IPS-18a (cell line): Measurements from ENCODE around the gene CDKAL1.

Source experiments
- H3K27ac ChIP-seq: one replicate; pipeline ENCODE4 v1.5.1; 2013; ENCODE audit warnings: low read length
- H3K27me3 ChIP-seq: one replicate; pipeline ENCODE4 v1.6.1; 2013; ENCODE audit warnings: mild to moderate bottlenecking, low read length; ENCODE audit not compliant: control insufficient read depth, insufficient read depth
- H3K36me3 ChIP-seq: one replicate; pipeline ENCODE4 v1.6.1; 2013; ENCODE audit warnings: low read depth, low read length; ENCODE audit not compliant: control insufficient read depth
- H3K4me1 ChIP-seq: one replicate; pipeline ENCODE4 v1.6.1; 2013; ENCODE audit warnings: low read depth, low read length; ENCODE audit not compliant: control insufficient read depth
- H3K4me3 ChIP-seq: one replicate; pipeline ENCODE4 v1.5.1; 2013; ENCODE audit warnings: low read length
- H3K9ac ChIP-seq: one replicate; pipeline ENCODE4 v1.6.1; 2013; ENCODE audit warnings: mild to moderate bottlenecking, low read length, moderate library complexity
- H3K9me3 ChIP-seq: one replicate; pipeline ENCODE4 v1.6.1; 2013; ENCODE audit warnings: low read depth, low read length; ENCODE audit not compliant: control insufficient read depth

The CDKAL1 gene

GRCh38 chr6:20969551-20969950 lies 435.3 kb downstream of the CDKAL1 start:
- no peak overlapping the region for H3K9ac ChIP-seq
- H3K9me3 ChIP-seq = no peaks in the 10 kb centered on the region
- no peak overlapping the region for H3K4me3 ChIP-seq
- H3K36me3 ChIP-seq = no peaks in the 10 kb centered on the region
- no peaks in the 10 kb centered on the region for H3K4me1 ChIP-seq
- no peak overlapping the region for H3K27ac ChIP-seq
- no peaks in the 10 kb centered on the region for H3K27me3 ChIP-seq

- Histone ChIP-seq H3K27me3 (no peaks in the 10 kb centered on the region), H3K9me3 (no peaks in the 10 kb centered on the region), H3K4me3 (no peak overlapping the region), H3K36me3 (no peaks in the 10 kb centered on the region), H3K27ac (no peak overlapping the region), H3K4me1 (no peaks in the 10 kb centered on the region), H3K9ac (no peak overlapping the region)
Observed at GRCh38 chr6:20976391-20976918, 442.2 kb downstream of the CDKAL1 start.

- no peak overlapping the region for H3K27ac ChIP-seq
- no peaks in the 10 kb centered on the region for H3K27me3 ChIP-seq
- no peaks in the 10 kb centered on the region for H3K4me1 ChIP-seq
- no peaks in the 10 kb centered on the region for H3K9me3 ChIP-seq
- H3K9ac ChIP-seq = no peak overlapping the region
- H3K4me3 ChIP-seq = no peak overlapping the region
- H3K36me3 ChIP-seq = no peaks in the 10 kb centered on the region
Observed at GRCh38 chr6:20978151-20978614, 443.9 kb downstream of the CDKAL1 start.

DNA sequence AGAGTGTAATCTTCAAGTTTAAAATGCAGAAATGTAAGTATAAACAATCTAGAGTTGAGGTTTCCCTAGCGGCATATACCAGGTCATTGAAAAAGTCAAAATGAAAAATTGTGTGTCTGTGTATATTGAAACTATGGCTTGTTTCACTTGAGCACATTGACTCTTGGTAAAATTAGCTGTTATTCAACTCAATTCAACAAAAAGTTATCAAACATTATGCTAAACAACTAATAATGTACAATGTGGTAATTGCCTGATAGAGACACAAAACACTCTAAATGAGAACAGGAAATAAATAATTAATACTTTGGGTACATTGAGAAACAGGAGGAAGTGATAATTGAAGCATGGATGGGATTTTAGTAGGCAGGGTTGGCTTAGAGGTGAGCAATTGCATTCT lies 444.8 kb downstream of the CDKAL1 start:
- no peaks in the 10 kb centered on the region for H3K27me3 ChIP-seq
- no peaks in the 10 kb centered on the region for H3K36me3 ChIP-seq
- no peaks in the 10 kb centered on the region for H3K9me3 ChIP-seq
- H3K9ac ChIP-seq = no peak overlapping the region
- no peaks in the 10 kb centered on the region for H3K4me1 ChIP-seq
- H3K27ac ChIP-seq = no peak overlapping the region
- no peak overlapping the region for H3K4me3 ChIP-seq

GRCh38 chr6:20983961-20984360 lies 449.7 kb downstream of the CDKAL1 start:
- Histone ChIP-seq H3K9ac (no peak overlapping the region), H3K9me3 (no peaks in the 10 kb centered on the region), H3K27ac (no peak overlapping the region), H3K4me3 (no peak overlapping the region), H3K27me3 (no peaks in the 10 kb centered on the region), H3K4me1 (peaks cover 5% of the 10 kb centered on the region), H3K36me3 (no peaks in the 10 kb centered on the region)

GRCh38 chr6:20985821-20986220 lies 451.6 kb downstream of the CDKAL1 start:
- H3K27ac ChIP-seq = no peak overlapping the region

GRCh38 chr6:20991910-20992309 lies 457.7 kb downstream of the CDKAL1 start:
- no peaks in the 10 kb centered on the region for H3K27me3 ChIP-seq
- no peak overlapping the region for H3K4me3 ChIP-seq
- H3K36me3 ChIP-seq = no peaks in the 10 kb centered on the region
- H3K9me3 ChIP-seq = no peaks in the 10 kb centered on the region
- no peak overlapping the region for H3K27ac ChIP-seq
- no peak overlapping the region for H3K9ac ChIP-seq
- peaks cover 2% of the 10 kb centered on the region for H3K4me1 ChIP-seq

More at GRCh38 chr6:20985821-20986220, 451.6 kb downstream of the CDKAL1 start:
- no peaks in the 10 kb centered on the region for H3K9me3 ChIP-seq
- H3K27me3 ChIP-seq = no peaks in the 10 kb centered on the region
- peaks cover 5% of the 10 kb centered on the region for H3K4me1 ChIP-seq
- H3K36me3 ChIP-seq = no peaks in the 10 kb centered on the region
- H3K9ac ChIP-seq = no peak overlapping the region
- H3K4me3 ChIP-seq = no peak overlapping the region

DNA sequence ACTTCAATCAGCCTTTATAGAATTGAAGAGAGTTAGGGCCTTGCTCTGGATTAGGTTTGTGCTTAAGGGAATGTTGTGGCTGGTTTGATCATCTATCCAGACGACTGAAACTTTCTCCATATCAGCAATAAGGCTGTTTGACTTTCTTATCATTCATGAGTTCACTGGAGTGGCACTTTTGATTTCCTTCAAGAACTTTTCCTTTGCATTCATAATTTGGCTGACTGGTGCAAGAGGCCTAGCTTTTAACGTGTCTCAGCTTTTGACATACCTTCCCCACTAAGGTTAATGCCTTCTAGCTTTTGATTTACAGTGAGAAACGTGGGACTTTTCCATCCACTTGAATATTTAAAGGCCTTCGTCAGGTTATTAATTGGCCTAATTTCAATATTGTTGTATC lies 461.8 kb downstream of the CDKAL1 start:
- Histone ChIP-seq H3K4me3 (no peak overlapping the region), H3K27ac (no peak overlapping the region), H3K4me1 (peaks cover 21% of the 10 kb centered on the region), H3K9me3 (no peaks in the 10 kb centered on the region), H3K36me3 (no peaks in the 10 kb centered on the region), H3K9ac (no peak overlapping the region), H3K27me3 (no peaks in the 10 kb centered on the region)

- Histone ChIP-seq H3K27me3 (no peaks in the 10 kb centered on the region), H3K36me3 (no peaks in the 10 kb centered on the region), H3K4me3 (no peak overlapping the region), H3K9ac (no peak overlapping the region), H3K9me3 (no peaks in the 10 kb centered on the region), H3K27ac (no peak overlapping the region), H3K4me1 (peaks cover 21% of the 10 kb centered on the region)
Observed at GRCh38 chr6:20997143-20997769, 463.0 kb downstream of the CDKAL1 start.

- Histone ChIP-seq H3K4me3 (no peak overlapping the region), H3K36me3 (no peaks in the 10 kb centered on the region), H3K27ac (no peak overlapping the region), H3K9me3 (no peaks in the 10 kb centered on the region), H3K9ac (no peak overlapping the region), H3K4me1 (peaks cover 21% of the 10 kb centered on the region), H3K27me3 (no peaks in the 10 kb centered on the region)
Observed at GRCh38 chr6:20997770-20998147, 463.5 kb downstream of the CDKAL1 start.

DNA sequence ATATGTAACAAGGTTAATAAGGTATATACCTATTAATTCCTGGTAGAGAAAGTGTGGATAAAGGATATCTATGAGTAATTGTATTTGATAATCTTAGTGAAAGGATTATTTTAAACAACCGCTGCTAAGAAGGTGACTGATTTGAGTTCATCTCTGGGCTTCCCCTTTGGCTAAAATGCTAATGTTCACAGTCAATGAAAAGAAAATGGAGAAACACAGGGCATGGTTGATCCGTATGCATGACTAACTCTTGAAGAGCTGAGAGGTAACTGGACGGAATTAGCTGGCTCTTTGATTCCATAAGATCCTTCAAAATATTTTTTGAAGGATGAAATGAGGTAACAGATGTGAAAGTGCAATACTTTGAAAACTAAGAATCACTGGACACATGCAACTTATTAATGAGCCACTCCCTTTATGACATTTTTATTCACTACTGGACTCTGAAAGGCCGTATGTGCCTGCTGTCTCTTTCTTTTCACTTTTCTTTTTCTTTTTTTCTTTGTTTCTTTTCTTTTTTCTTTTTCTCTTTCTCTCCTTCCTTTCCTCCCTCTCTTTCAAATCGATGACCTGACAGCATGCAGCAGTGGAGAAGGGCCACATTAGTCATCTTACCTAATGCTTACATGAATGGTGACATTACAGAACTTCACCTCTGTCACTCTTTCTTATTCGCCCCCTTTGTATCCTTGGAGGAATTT lies 464.6 kb downstream of the CDKAL1 start:
- Histone ChIP-seq H3K9me3 (no peaks in the 10 kb centered on the region), H3K27me3 (no peaks in the 10 kb centered on the region), H3K36me3 (no peaks in the 10 kb centered on the region), H3K4me1 (peaks cover 21% of the 10 kb centered on the region), H3K9ac (no peak overlapping the region), H3K4me3 (no peak overlapping the region), H3K27ac (no peak overlapping the region)

DNA sequence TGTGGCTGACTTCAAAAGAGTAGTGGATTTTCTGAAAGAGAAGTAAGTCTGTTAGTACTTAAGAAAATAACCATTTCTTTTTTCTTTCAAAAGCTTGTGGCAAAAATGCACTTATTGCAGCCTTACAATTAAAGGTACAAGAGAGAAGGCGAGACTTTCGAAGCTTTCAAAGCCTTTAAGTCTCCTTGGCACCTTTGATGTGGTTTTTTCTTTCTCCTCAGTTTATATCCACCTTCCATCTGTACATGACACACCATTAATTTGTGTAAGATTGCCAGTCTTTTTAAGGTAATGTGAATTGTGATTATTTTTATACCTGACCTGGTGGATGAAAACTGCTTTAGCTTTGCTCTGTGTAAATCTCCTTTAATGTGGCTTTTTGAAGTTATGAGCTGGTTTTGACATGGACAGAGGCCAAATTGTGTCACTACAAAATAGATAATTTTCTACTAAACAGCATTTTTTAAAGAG lies 466.1 kb downstream of the CDKAL1 start:
- H3K4me3 ChIP-seq = no peak overlapping the region
- no peak overlapping the region for H3K27ac ChIP-seq
- no peaks in the 10 kb centered on the region for H3K27me3 ChIP-seq
- no peaks in the 10 kb centered on the region for H3K9me3 ChIP-seq
- H3K9ac ChIP-seq = no peak overlapping the region
- no peaks in the 10 kb centered on the region for H3K36me3 ChIP-seq
- peaks cover 21% of the 10 kb centered on the region for H3K4me1 ChIP-seq
